Mesendoderm (in vitro differentiated cells): ENCODE results near the gene PRSS38.
"Not testable (repeated sequence)": the region's sequence is repeated elsewhere in the genome, so short reads cannot be mapped to it uniquely, and the experiment has no call there.

ENCODE experiments used
- DNase-seq: peaks from one replicate; pipeline ENCODE4 v3.0.0; 2013
- H2AK5ac ChIP-seq: 2 replicates; pipeline ENCODE4 v1.6.1; 2013; ENCODE audit warnings: low read length, inconsistent platforms
- H2BK120ac ChIP-seq: 2 replicates; pipeline ENCODE4 v1.6.1; 2013; ENCODE audit warnings: low read depth, mild to moderate bottlenecking, low read length, moderate library complexity, mixed read lengths
- H2BK15ac ChIP-seq: replicated peaks from 2 replicates; pipeline ENCODE4 v1.6.1; 2013; ENCODE audit warnings: low read depth, mild to moderate bottlenecking, moderate library complexity
- H2BK5ac ChIP-seq: 2 replicates; pipeline ENCODE4 v1.6.1; 2013; ENCODE audit warnings: low read length, inconsistent platforms
- H3K18ac ChIP-seq: 2 replicates; pipeline ENCODE4 v1.6.1; 2013; ENCODE audit warnings: mild to moderate bottlenecking, low read length, mixed read lengths
- H3K23ac ChIP-seq: one replicate; pipeline ENCODE4 v1.6.1; 2013; ENCODE audit warnings: low read length
- H3K27ac ChIP-seq: 2 replicates; pipeline ENCODE4 v1.5.1; 2013; ENCODE audit warnings: low read depth, mild to moderate bottlenecking, inconsistent platforms, low read length, moderate library complexity
- H3K27me3 ChIP-seq: 2 replicates; pipeline ENCODE4 v1.6.1; 2013; ENCODE audit warnings: low read length, control low read depth, mild to moderate bottlenecking, inconsistent platforms; ENCODE audit not compliant: insufficient read depth, poor library complexity
- H3K36me3 ChIP-seq: 2 replicates; pipeline ENCODE4 v1.6.1; 2013; ENCODE audit warnings: low read length, inconsistent platforms; ENCODE audit not compliant: control insufficient read depth, insufficient read depth
- H3K4ac ChIP-seq: one replicate; pipeline ENCODE4 v1.6.1; 2013; ENCODE audit warnings: low read depth, mild to moderate bottlenecking, low read length, moderate library complexity
- H3K4me1 ChIP-seq: 2 replicates; pipeline ENCODE4 v1.6.1; 2013; ENCODE audit warnings: low read depth, low read length, inconsistent platforms; ENCODE audit not compliant: control insufficient read depth
- H3K4me2 ChIP-seq: 2 replicates; pipeline ENCODE4 v1.6.1; 2013; ENCODE audit warnings: low read length
- H3K4me3 ChIP-seq: 2 replicates; pipeline ENCODE4 v1.5.1; 2013; ENCODE audit warnings: mild to moderate bottlenecking, low read length
- H3K56ac ChIP-seq: one replicate; pipeline ENCODE4 v1.6.1; 2013; ENCODE audit warnings: low read length
- H3K79me1 ChIP-seq: 2 replicates; pipeline ENCODE4 v1.6.1; 2013; ENCODE audit warnings: low read length, inconsistent platforms
- H3K79me2 ChIP-seq: 2 replicates; pipeline ENCODE4 v1.6.1; 2013; ENCODE audit warnings: mild to moderate bottlenecking, low read length; ENCODE audit not compliant: control insufficient read depth, insufficient read depth
- H3K9ac ChIP-seq: 2 replicates; pipeline ENCODE4 v1.6.1; 2013; ENCODE audit warnings: low read length, inconsistent platforms
- H4K5ac ChIP-seq: one replicate; pipeline ENCODE4 v1.6.1; 2013; ENCODE audit warnings: low read length
- H4K8ac ChIP-seq: one replicate; pipeline ENCODE4 v1.6.1; 2013; ENCODE audit warnings: low read depth, mild to moderate bottlenecking, control low read depth, low read length, moderate library complexity
- WGBS: extraction: QIAGEN DNeasy Blood & Tissue Kit; methylation state at CpG from one replicate; pipeline ENCODE4 v1.1.7; 2013; ENCODE audit warnings: low lambda C conversion rate, missing lambda C conversion rate; ENCODE audit not compliant: insufficient coverage; ENCODE audit errors: extremely low coverage; 5-methylcytosine and 5-hydroxymethylcytosine counted together

Gene PRSS38

GRCh38 chr1:227844320-227845146 lies 29.1 kb downstream of the PRSS38 start:
- no peak overlapping the region for H3K4me2 ChIP-seq
- H3K79me2 ChIP-seq = no peaks in the 10 kb centered on the region
- H3K56ac ChIP-seq = no peak overlapping the region
- H3K4ac ChIP-seq = no peak overlapping the region
- no peak overlapping the region for H2BK5ac ChIP-seq
- H3K79me1 ChIP-seq = no peaks in the 10 kb centered on the region
- no peaks in the 10 kb centered on the region for H3K36me3 ChIP-seq
- no peak overlapping the region for H4K5ac ChIP-seq
- no peak overlapping the region for H3K27ac ChIP-seq
- H2BK120ac ChIP-seq = no peak overlapping the region
- no peak overlapping the region for H4K8ac ChIP-seq
- no peak overlapping the region for H3K4me3 ChIP-seq
- no peak overlapping the region for H2AK5ac ChIP-seq
- no peak overlapping the region for H3K23ac ChIP-seq
- no peak for DNase-seq
- H3K18ac ChIP-seq = no peak overlapping the region
- no peak overlapping the region for H3K9ac ChIP-seq
- H2BK15ac ChIP-seq = no peak overlapping the region
- no peaks in the 10 kb centered on the region for H3K27me3 ChIP-seq
- H3K4me1 ChIP-seq = no peaks in the 10 kb centered on the region
- no CpG with 5 or more reads among the region's 5 CpGs for WGBS

GRCh38 chr1:227845147-227845458 lies 29.6 kb downstream of the PRSS38 start:
- H2BK15ac ChIP-seq = no peak overlapping the region
- no peak overlapping the region for H3K23ac ChIP-seq
- no peaks in the 10 kb centered on the region for H3K4me1 ChIP-seq
- no peaks in the 10 kb centered on the region for H3K27me3 ChIP-seq
- H4K8ac ChIP-seq = no peak overlapping the region
- H2BK120ac ChIP-seq = no peak overlapping the region
- no peak overlapping the region for H3K4me3 ChIP-seq
- no peak overlapping the region for H3K18ac ChIP-seq
- no peak overlapping the region for H3K27ac ChIP-seq
- no peaks in the 10 kb centered on the region for H3K79me1 ChIP-seq
- H3K79me2 ChIP-seq = no peaks in the 10 kb centered on the region
- no peak for DNase-seq
- no peak overlapping the region for H3K4me2 ChIP-seq
- no CpG with 5 or more reads among the region's 3 CpGs for WGBS
- no peak overlapping the region for H3K56ac ChIP-seq
- H2AK5ac ChIP-seq = no peak overlapping the region
- no peak overlapping the region for H3K4ac ChIP-seq
- no peak overlapping the region for H4K5ac ChIP-seq
- H3K36me3 ChIP-seq = no peaks in the 10 kb centered on the region
- no peak overlapping the region for H3K9ac ChIP-seq
- H2BK5ac ChIP-seq = no peak overlapping the region

DNA sequence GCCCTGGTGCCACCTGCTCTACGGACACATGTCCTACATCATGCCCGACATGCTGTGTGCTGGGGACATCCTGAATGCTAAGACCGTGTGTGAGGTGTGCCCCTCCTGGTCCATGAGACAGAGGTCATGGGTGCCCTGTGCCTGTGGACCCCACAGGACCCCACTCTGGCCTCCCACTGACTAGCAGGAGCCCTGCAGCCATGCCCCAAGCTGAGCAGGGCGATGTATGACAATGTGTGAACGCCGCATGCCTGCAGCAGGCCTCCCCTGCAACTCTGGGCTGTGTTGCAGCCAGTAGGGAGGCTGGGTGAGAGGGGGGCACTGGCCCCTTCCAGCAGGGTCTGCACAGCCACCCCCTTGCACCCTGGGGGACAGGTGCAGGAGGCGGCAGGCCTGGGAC lies 30.0 kb downstream of the PRSS38 start:
- Histone ChIP-seq H2BK5ac (no peak overlapping the region), H3K4me3 (no peak overlapping the region), H3K56ac (no peak overlapping the region), H4K8ac (no peak overlapping the region), H3K27ac (no peak overlapping the region), H2AK5ac (no peak overlapping the region), H3K18ac (no peak overlapping the region), H3K79me1 (no peaks in the 10 kb centered on the region), H3K9ac (no peak overlapping the region), H3K23ac (no peak overlapping the region), H3K36me3 (no peaks in the 10 kb centered on the region), H3K79me2 (no peaks in the 10 kb centered on the region), H2BK120ac (no peak overlapping the region), H3K4me2 (no peak overlapping the region), H2BK15ac (no peak overlapping the region), H3K4me1 (no peaks in the 10 kb centered on the region), H3K27me3 (no peaks in the 10 kb centered on the region), H4K5ac (no peak overlapping the region), H3K4ac (no peak overlapping the region)
- WGBS = no CpG with 5 or more reads among the region's 7 CpGs
- DNase-seq = no peak

- Histone ChIP-seq H3K56ac (no peak overlapping the region), H2BK5ac (no peak overlapping the region), H3K27ac (no peak overlapping the region), H3K79me2 (no peaks in the 10 kb centered on the region), H3K4ac (no peak overlapping the region), H2AK5ac (no peak overlapping the region), H3K18ac (no peak overlapping the region), H4K5ac (no peak overlapping the region), H3K4me1 (no peaks in the 10 kb centered on the region), H3K4me3 (no peak overlapping the region), H3K36me3 (no peaks in the 10 kb centered on the region), H3K27me3 (no peaks in the 10 kb centered on the region), H2BK120ac (no peak overlapping the region), H3K79me1 (no peaks in the 10 kb centered on the region), H3K4me2 (no peak overlapping the region), H2BK15ac (no peak overlapping the region), H4K8ac (no peak overlapping the region), H3K9ac (no peak overlapping the region), H3K23ac (no peak overlapping the region)
- no peak for DNase-seq
- no CpG with 5 or more reads among the region's 10 CpGs for WGBS
These were observed 30.9 kb downstream of the PRSS38 start for GRCh38 chr1:227846265-227846858.

DNA sequence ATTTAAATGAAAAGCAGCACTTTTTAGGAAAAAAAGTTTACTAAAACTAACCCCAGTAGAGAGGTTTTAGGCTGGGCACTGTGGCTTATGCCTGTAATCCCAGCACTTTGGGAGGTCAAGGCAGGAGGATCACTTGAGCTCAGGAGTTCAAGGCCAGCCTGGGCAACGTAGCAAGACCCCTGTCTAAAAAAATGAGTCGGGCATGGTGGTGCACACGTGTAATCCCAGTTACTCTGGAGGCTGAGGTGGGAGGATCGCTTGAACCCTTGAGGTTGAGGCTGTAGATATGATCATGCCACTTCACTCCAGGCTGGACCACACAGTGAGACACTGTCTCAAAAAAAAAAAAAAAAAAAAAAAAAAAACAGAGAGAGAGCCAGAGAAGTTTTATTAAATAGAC lies 31.6 kb downstream of the PRSS38 start:
- H3K79me1 ChIP-seq, H3K79me2 ChIP-seq, H3K9ac ChIP-seq, H3K4me2 ChIP-seq, H3K27me3 ChIP-seq, H3K27ac ChIP-seq, H4K5ac ChIP-seq, H3K4ac ChIP-seq, H3K18ac ChIP-seq, H3K23ac ChIP-seq, H2BK15ac ChIP-seq, H3K56ac ChIP-seq, H3K36me3 ChIP-seq, H3K4me1 ChIP-seq, H2BK5ac ChIP-seq, H2AK5ac ChIP-seq, DNase-seq, H2BK120ac ChIP-seq, H3K4me3 ChIP-seq, H4K8ac ChIP-seq: not testable (repeated sequence)
- no CpG with 5 or more reads among the region's 4 CpGs for WGBS
